Testis (tissue), 2 donors: ENCODE measurements around the gene NHERF1.

Source experiments
- CTCF ChIP-seq, 3 experiments: fragments of 450-650 bp in 2 of 3; fragments of 200-600 bp in 1 of 3; sonication (generic) in 1 of 3; IDR thresholded peaks; one replicate each; pipeline ENCODE4 v1.5.1; 2016 to 2019; ENCODE audit warnings: antibody characterized with exemption in 3 of 3, mild to moderate bottlenecking in 2 of 3, moderate library complexity in 1 of 3
- POLR2A ChIP-seq: fragments of 450-650 bp; IDR thresholded peaks from one replicate; pipeline ENCODE4 v1.6.1; 2017; ENCODE audit warnings: antibody characterized with exemption, mild to moderate bottlenecking, moderate library complexity

- no peak for TF ChIP-seq POLR2A
- TF ChIP-seq CTCF (IDR thresholded peaks at IDR 0.05), result no peak
Measured at GRCh38 chr17:74768763-74769114, 20.3 kb downstream of the NHERF1 start.
